Osteoblast (primary cell): ENCODE data around the gene NDUFS2. TPM values are rescaled to one million over a fixed set of nuclear protein-coding genes. Genes with fewer than 3 reads are reported as not detected.

Experiments
- DNase-seq: peaks from one replicate; pipeline ENCODE4 v3.0.0; 2011; ENCODE audit warnings: low spot score, mixed read lengths; ENCODE audit not compliant: insufficient read length; ENCODE audit errors: missing footprints
- H2AFZ ChIP-seq: 2 replicates; pipeline ENCODE4 v1.6.0; 2011; ENCODE audit warnings: mild to moderate bottlenecking, low read length
- H3K27ac ChIP-seq: 2 replicates; pipeline ENCODE4 v1.5.1; 2011; ENCODE audit warnings: mild to moderate bottlenecking, low read depth, low read length, moderate library complexity
- H3K27me3 ChIP-seq: 2 replicates; pipeline ENCODE4 v1.6.0; 2012; ENCODE audit warnings: mild to moderate bottlenecking, control low read depth, inconsistent platforms, low read length, moderate library complexity; ENCODE audit not compliant: insufficient read depth
- H3K36me3 ChIP-seq: 2 replicates; pipeline ENCODE4 v1.5.1; 2011; ENCODE audit warnings: mild to moderate bottlenecking, low read length, control low read depth, moderate library complexity; ENCODE audit not compliant: insufficient read depth
- H3K4me1 ChIP-seq: 2 replicates; pipeline ENCODE4 v1.5.1; 2011; ENCODE audit warnings: mild to moderate bottlenecking, low read length, control low read depth, moderate library complexity; ENCODE audit not compliant: insufficient read depth
- H3K4me2 ChIP-seq: 2 replicates; pipeline ENCODE4 v1.6.0; 2011; ENCODE audit warnings: mild to moderate bottlenecking, low read length; ENCODE audit not compliant: insufficient read depth
- H3K4me3 ChIP-seq: fragments of 200-600 bp; sonication (generic); 3 replicates; pipeline ENCODE4 v1.5.1; 2012; ENCODE audit warnings: mild to moderate bottlenecking, low read length, inconsistent platforms; ENCODE audit not compliant: insufficient read depth
- H3K79me2 ChIP-seq: 2 replicates; pipeline ENCODE4 v1.6.0; 2012; ENCODE audit warnings: mild to moderate bottlenecking, low read length, control low read depth, inconsistent platforms; ENCODE audit not compliant: insufficient read depth
- H3K9me3 ChIP-seq: 2 replicates; pipeline ENCODE4 v1.5.1; 2011; ENCODE audit warnings: low read depth, low read length, control low read depth
- H4K20me1 ChIP-seq: 2 replicates; pipeline ENCODE4 v1.6.0; 2012; ENCODE audit warnings: mild to moderate bottlenecking, low read length, control low read depth; ENCODE audit not compliant: insufficient read depth
- total RNA-seq: library from RNA; depleted of rRNA; stranded (reverse); fragments of >200 nt; gene quantifications from 2 replicates; pipeline ENCODE4 v1.2.3, GENCODE V29; 2012
- TF ChIP-seq, protein P1 (sequence below): IDR thresholded peaks from 2 replicates; pipeline ENCODE4 v1.5.1; 2011; ENCODE audit warnings: mild to moderate bottlenecking, low read depth, low read length, moderate library complexity; ENCODE audit errors: extremely low read depth

Gene NDUFS2
- total RNA-seq, 1 donor = 103 TPM

- TF ChIP-seq, protein P1, sequence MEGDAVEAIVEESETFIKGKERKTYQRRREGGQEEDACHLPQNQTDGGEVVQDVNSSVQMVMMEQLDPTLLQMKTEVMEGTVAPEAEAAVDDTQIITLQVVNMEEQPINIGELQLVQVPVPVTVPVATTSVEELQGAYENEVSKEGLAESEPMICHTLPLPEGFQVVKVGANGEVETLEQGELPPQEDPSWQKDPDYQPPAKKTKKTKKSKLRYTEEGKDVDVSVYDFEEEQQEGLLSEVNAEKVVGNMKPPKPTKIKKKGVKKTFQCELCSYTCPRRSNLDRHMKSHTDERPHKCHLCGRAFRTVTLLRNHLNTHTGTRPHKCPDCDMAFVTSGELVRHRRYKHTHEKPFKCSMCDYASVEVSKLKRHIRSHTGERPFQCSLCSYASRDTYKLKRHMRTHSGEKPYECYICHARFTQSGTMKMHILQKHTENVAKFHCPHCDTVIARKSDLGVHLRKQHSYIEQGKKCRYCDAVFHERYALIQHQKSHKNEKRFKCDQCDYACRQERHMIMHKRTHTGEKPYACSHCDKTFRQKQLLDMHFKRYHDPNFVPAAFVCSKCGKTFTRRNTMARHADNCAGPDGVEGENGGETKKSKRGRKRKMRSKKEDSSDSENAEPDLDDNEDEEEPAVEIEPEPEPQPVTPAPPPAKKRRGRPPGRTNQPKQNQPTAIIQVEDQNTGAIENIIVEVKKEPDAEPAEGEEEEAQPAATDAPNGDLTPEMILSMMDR = peak; percentile 46
- Histone ChIP-seq H3K36me3 (peaks cover 3% of the 10 kb centered on the region), H3K9me3 (no peaks in the 10 kb centered on the region), H3K27ac (no peak overlapping the region), H3K4me3 (no peak overlapping the region), H3K4me1 (peaks cover 25% of the 10 kb centered on the region), H3K27me3 (no peaks in the 10 kb centered on the region), H2AFZ (no peak overlapping the region), H3K4me2 (no peak overlapping the region), H3K79me2 (peaks cover 16% of the 10 kb centered on the region), H4K20me1 (peaks cover 3% of the 10 kb centered on the region)
- no peak for DNase-seq
These were observed 21.5 kb upstream of the NDUFS2 start for GRCh38 chr1:161180639-161181038.

- no peak for DNase-seq
- Histone ChIP-seq H3K79me2 (peaks cover 1% of the 10 kb centered on the region), H3K4me2 (no peak overlapping the region), H3K27me3 (no peaks in the 10 kb centered on the region), H4K20me1 (no peaks in the 10 kb centered on the region), H3K4me3 (no peak overlapping the region), H2AFZ (peak overlapping the region; percentile 53), H3K4me1 (peaks cover 21% of the 10 kb centered on the region), H3K27ac (no peak overlapping the region), H3K9me3 (no peaks in the 10 kb centered on the region), H3K36me3 (no peaks in the 10 kb centered on the region)
- TF ChIP-seq, protein P1 = no peak
These were observed 20.0 kb upstream of the NDUFS2 start for GRCh38 chr1:161182214-161182613.

DNA sequence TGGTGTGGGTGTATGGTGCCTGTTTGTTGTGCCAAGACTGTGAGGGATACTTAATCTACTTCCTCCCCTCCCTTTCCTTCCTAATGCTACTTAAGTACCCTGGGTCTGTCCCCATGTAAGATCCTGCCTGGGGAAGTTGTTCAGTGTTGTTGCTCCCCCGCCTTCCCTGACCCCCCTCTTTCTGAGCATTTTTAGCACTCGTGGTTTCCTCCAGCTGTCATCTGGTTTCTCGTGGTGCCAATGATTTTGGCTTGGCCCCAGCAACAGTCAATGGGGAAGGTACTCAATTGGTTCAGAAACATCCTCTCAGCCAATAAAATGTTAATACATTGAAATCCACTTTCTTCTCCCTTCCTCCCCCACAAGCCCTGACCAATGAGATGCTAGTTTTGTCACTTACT is 16.9 kb upstream of the NDUFS2 start:
- peak overlapping the region; percentile 48 for H3K4me3 ChIP-seq
- H3K27ac ChIP-seq = peak overlapping the region; percentile 53
- H3K79me2 ChIP-seq = no peaks in the 10 kb centered on the region
- H3K4me2 ChIP-seq = peak overlapping the region; percentile 72
- no peaks in the 10 kb centered on the region for H4K20me1 ChIP-seq
- peaks cover 21% of the 10 kb centered on the region for H3K4me1 ChIP-seq
- H3K9me3 ChIP-seq = no peaks in the 10 kb centered on the region
- no peaks in the 10 kb centered on the region for H3K27me3 ChIP-seq
- DNase-seq = peak; percentile 93
- H3K36me3 ChIP-seq = no peaks in the 10 kb centered on the region
- TF ChIP-seq, protein P1 = no peak
- H2AFZ ChIP-seq = peak overlapping the region; percentile 84

DNA sequence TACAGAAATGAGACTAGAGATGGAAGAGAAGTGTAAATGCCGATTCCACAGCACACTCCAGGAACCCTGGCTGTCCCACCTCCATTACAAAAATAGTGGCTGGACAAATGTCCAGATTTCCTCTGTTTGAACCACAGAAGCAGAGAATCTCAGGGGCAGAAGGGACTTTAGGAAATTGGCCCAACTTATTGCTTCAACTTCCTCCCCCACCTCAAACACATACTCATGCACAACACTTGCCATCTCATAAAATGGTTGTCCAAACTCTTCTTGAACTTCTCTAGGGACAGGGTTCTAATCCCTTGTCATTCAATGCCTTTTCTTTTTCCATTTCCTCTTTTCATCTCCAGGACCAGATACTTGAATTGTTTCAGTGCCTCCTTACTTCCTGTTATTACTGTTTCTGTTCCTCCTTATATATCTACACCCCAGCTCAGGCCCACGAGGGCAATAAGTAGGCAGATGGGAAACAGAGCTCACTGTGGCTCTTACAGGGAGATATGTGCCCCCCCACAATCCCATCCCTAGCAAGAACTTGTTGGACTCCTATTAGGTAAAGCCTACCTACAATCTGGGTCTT is 16.3 kb upstream of the NDUFS2 start:
- peaks cover under 1% of the 10 kb centered on the region for H3K36me3 ChIP-seq
- peak overlapping the region; percentile 53 for H3K27ac ChIP-seq

More for the DNA sequence above, 16.3 kb upstream of the NDUFS2 start:
- peak overlapping the region; percentile 84 for H2AFZ ChIP-seq
- H3K4me2 ChIP-seq = peak overlapping the region; percentile 72
- H4K20me1 ChIP-seq = no peaks in the 10 kb centered on the region
- no peaks in the 10 kb centered on the region for H3K9me3 ChIP-seq
- DNase-seq = no peak
- H3K4me3 ChIP-seq = peak overlapping the region; percentile 12
- H3K79me2 ChIP-seq = no peaks in the 10 kb centered on the region
- TF ChIP-seq, protein P1 = no peak
- H3K4me1 ChIP-seq = peaks cover 21% of the 10 kb centered on the region
- no peaks in the 10 kb centered on the region for H3K27me3 ChIP-seq
